ENCODE measurements around the gene FHIT.

FHIT gene

DNA sequence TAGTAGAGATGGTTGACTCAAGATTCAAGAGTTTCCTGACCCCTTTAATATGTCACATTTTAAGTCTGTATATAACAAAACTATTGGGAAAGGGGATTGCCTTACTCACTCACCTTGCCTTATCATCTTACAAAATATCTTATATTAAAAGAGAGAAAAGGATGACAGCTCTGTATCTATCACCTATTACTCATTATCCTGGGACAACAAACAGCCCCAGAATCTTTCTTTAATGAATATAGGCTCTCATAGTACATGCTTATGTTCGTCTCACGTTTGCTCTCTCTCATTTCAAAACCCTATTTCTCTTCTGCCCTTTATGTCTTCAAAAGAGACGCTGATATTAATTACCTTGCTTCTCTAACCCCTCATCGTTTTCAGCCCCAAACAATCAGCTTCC is 1178.0 kb downstream of the FHIT start:
- DNase-seq: no peak

DNA sequence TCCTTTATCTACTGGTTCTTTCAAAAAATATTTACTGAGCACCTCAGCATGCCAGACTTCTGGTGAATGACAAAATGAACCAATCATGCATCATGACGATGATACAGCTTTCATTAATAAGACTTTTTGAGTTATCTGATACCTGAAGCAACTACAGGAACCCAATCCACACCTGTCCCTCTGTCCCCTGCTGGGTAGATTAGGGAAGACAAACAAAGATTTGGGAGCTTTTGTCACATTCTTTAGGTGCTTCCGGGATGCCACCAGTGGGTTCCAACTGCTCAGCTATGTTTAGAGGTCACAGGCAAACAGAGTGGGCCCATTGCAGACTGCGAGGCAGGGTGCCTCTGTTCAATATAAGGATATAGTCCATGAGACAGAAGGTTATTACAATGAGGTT is 1180.9 kb downstream of the FHIT start:
- no peak for DNase-seq

DNA sequence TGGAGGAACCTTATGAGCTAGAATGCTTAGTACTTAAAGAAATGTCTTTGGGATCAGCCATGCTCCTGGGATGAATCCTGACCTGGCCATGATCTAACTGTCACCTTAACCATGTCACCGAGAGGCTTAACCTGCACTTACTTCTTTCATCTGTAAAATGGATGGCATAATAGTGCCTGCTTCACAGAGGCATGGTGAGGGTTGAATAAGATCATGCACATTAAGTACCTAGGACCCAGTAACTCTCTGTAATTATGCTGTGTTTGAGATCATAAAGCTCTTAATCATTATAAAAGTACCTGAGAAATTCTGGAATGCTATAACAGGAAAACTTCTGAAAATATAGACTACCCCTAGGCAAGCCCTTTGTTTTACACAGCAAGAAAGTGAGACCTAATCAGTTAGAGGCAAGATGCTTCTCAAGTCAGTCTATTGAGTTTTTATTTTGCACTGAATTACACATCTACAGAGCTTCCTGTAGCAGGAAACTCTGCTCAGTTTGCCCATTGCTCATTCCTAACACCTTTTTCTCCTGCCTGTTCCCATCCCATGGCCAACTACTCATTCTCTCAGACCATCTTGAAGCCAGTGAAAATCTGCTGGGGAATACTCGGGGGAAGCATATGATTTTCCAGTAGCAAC is 1185.9 kb downstream of the FHIT start:
- no peak for DNase-seq

DNA sequence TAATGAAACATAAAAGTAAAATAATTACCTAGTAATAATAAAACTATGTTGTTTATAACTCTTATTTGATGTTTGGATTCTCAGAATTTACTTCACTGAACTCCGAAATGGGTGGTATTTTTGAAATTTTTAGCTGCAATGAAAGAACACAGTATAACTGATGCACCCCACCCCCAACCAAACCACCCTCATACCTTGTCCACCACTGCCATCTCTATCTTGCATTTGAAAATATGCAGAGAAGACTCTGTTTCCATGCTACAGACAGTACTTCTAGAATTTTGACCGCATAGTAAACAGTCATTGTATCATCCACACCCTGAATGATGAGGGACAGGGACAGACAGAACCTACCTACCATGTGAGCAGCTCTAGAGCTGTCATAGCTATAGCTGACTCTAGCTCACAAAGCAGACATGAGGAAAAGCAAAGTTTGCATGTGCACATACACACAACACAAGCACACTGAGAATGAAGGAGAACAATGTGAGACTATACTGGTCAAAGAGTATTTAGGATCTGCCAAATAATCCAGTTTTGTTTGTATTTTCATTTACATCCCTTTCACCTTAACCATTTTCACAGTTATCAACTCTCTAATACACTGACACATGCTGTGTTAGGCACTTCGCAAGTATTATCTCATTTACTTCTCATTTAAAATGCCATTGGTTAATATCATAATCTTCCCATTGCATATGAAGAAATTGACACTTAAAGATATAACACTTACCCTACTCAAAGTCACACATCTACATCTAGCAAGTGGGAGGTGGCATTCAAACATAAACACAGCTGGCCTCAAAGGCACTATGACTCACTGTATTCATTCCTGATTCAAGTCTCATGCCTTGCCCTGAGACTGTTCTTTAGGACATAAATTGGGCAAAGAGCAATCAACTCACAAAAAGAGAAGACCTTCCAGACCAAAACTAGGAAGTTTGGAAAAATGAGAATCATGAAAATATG is 1186.8 kb downstream of the FHIT start:
- DNase-seq: no peak

DNA sequence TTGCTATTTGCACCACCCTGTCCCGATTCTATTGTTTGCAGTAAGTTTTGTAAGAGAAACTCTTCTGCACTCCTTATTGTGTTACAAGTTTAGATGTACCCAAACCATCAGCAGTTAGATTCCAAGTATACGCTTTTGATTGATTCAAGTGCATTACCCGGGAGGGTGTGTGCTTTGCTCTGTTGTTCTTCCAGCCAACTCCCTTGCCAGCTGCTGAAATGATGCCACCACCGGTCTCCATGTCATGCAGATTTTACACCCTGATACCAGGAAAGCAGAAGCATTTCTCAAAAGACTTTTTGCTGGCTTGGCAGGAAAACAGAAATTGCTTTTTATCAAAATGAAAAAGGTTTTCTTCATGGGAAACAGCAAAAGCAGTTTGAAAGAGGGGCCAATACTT is 1194.8 kb downstream of the FHIT start:
- no peak for DNase-seq

DNA sequence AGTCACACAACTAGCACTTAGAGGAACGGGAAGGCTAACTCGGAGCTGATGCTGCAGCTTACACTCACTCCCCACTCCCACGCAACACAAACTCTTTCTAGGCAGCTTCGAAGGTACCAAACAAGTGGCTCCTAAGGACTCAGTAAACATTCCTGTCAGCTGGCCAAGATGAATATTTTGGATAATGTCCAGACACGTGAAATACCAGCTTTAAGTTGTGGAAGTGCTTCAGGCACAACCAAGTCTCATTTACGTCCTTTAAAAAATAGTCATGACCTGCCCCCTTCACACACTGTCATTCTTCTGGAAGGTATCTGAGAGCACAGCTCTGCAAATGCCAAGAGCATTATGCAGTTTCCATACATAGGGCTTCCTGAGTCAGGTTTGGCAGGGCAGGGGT is 1195.5 kb downstream of the FHIT start:
- no peak for DNase-seq

DNA sequence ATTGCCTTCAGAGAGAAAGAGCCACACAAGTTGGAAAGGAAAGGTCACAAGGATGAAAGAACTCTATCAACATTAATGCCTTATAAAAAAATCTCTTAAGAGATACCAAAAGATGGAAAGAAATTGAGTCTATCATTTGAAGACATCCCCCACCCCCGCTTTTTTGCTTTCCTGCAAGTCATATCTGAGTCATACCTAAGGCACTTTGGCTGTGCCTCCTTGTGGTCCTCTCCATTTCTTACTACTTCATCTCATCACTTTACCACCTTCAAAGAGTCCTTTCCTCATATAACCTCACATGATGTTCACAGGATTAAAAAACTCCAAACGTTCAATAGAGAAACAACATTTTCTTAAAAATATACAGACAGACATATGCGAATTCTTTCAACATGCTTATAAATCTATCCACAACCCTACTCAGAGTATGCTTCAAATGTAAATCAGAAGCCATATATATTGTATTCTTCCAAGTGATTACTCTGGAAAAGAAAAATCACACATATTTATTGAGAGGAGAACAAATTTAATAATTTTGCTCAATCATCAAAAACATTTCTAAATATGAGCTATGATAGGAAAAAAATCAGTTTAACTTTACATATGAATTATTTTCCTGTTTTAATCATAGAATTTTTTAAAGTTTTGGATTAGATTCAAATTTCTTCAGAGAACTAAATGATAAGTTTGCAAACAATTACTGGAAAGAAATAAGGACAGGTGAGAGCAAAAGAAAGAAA is 1197.6 kb downstream of the FHIT start:
- no peak for DNase-seq

DNA sequence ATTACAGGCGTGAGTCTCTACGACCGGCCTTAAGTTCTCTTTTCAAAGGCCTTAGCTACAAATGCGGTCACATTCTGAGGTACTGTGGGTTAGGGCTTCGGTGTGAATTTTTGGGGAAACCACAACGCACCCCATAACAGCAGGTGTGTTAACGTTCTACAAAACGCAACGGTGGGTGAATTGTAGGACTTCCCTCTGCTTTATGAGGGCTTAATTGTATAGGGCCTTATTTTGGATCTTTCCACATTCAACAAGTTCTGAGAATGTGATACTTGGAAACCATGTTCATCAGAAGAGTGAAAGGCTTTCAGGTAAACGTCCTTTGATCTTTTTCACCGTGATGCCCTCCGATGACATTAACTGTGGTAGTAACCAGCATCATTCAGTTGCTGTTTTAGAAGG is 1202.8 kb downstream of the FHIT start:
- DNase-seq: no peak

DNA sequence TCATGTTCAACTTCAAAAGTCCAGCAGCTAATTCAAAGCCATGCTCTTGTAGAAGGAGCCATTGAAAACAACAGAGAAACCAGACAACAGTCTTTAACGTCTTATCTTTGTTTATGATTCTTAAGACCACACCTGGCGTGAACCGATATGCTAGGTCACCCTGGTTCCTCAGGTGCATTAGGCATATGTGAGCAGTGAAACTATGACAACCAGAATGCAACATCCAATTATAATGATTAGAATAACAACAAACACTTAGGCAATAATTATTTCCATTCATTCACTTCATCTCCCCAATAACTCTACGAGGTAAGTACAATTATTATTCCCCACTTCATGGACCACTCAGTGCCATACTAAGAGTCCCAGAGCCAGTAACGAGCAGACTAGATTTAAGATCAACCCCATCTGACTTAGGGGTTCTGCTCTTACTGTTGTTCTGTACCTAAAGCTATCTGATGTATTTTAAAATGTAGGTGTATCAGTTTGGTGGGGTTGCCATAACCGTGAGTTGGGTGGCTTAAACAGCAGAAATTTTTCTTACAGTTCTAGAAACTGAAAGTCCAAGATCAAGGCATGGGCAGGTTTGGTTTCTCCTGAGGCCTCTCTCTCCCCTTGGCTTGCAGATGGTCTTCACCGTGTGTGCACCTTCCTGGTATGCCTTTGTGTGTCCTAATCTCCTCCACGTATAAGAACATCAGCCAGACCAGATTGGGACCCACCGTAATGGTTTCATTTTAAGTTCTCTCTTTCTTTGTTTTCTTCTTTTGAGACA is 1203.6 kb downstream of the FHIT start:
- DNase-seq: no peak

DNA sequence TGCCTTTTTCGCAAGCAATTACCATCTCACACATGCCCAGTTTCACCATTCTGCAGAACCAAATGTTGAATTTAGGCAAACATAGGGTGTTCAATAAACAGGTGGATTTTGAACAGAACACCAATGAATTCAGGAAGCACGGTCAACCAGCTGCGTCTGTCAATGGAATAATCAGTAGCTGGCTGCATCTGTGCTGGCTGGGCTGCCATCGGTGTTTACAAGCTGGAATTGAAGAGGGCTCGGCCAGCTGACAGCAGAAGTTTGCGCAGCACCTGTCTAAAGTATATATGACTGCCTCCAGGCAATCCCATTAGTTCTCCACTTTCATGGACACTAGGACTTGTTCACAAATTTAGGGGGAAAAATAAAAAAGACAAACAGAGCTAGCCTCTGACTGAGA is 1205.0 kb downstream of the FHIT start:
- peak; percentile 3 for DNase-seq

DNA sequence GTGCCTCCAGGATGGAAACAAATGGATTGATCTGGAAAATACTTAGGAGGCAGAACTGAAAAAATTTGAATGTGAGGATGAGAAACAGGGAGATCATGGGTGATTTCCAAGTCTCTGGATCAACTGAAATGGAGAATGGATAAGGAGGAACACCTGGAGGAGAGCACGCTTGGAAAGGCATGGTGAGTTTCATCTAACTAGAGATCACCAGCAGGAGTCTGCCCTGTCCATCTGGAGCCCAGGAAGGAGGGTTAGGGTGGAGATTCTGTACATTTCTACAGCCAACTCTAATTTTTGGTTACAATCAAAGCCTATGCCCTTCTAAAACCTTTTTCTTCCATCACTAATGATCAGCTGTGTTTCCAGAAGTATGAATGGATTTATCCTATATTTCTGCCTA is 1205.6 kb downstream of the FHIT start:
- DNase-seq: no peak

DNA sequence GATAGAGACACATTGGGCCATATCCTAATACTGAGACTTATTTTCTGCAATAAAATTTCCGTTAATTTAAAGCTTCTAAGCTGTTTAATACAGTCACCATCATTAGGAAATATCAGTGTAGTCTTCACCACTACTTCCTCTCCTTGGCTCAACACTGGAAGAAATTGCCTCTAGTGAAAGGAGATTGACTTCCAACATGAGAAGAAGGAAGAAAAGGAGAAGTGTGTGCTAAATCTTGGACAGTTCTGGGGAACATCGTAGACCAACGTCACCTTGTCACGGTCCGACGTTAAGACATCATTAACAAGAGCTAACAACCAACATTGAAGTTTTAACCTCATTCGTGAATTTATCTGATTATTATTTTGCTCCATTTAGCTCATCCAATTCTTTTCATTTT is 1214.4 kb downstream of the FHIT start:
- DNase-seq: no peak

DNA sequence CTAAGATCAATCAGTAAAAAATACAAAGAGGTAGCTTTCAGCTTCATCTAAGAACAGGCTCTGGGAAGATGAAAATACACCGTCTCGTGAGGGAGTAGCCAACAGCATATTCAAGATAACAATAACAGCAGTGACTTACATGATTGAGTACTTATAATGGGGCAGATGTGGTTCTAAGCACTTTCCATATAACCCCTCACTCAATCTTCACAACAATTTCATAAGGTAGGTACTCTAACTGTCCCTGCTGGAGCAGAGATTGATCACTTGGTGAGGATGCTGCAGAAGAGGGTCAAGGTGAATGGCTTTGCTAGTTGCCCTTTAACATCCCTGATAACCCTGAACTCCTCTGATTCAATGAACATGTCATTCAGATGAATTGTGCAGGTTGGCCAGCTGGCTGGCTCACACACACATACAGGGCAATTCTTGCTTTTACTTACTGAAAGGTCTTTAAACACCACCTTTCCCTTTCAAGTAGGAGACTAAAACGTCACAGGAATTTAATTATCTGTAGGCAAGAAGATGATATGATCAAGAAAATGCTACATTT is 1217.3 kb downstream of the FHIT start:
- no peak for DNase-seq

DNA sequence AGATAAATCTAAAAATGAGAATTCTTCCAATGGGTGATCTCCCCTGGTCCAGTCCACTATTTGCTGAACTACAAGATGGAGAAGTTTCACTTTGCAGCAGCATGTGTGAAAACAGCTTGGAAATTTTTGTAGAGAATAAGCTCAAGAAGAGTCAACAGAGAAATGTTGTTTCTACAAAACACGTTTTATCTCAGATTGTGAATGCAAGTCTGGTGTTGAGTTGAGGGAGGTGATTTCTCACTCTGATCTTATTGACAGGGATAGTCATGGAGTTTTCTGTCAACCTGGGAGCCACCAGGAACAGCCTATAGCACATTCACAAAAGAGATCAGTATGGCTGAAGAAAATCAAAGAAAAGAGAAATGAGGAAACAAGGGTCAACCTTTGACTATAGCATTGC is 1220.3 kb downstream of the FHIT start:
- DNase-seq: no peak

DNA sequence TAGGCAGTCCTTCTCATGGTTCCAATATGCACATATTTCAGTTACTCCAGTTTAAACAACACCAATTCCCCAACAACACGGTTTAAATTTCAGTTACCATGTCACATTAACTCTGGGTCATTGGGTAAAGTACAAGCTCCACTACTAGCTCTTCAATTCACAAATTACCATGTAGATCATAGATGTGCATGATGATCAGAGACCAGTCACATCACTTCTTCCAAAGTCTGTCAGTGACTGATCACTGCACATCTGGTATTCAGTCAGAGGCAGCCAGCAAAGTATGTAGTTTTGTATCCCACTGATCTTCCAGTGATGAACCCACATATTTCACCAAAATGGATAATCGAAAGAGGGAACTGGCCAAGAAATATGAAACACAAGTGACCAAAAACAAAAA is 1223.0 kb downstream of the FHIT start:
- DNase-seq: no peak

DNA sequence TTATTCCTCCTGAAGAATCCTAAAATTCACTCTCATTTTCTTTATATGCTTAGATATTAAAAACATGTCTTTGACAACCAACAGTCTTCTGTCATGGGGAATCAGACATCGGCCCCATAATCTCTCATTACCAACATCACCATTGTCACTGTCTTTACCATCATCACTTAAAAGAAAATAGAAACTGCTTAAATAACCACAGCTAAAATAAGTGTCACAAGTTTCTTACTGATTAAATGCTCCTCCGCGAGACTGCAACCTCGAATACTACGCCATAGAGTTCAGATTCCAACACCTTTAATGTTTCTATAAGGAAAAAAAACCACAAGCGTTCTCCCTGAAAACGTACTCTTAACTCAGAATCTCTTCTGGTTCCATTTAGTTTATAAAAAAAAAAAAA is 1223.9 kb downstream of the FHIT start:
- no peak for DNase-seq

DNA sequence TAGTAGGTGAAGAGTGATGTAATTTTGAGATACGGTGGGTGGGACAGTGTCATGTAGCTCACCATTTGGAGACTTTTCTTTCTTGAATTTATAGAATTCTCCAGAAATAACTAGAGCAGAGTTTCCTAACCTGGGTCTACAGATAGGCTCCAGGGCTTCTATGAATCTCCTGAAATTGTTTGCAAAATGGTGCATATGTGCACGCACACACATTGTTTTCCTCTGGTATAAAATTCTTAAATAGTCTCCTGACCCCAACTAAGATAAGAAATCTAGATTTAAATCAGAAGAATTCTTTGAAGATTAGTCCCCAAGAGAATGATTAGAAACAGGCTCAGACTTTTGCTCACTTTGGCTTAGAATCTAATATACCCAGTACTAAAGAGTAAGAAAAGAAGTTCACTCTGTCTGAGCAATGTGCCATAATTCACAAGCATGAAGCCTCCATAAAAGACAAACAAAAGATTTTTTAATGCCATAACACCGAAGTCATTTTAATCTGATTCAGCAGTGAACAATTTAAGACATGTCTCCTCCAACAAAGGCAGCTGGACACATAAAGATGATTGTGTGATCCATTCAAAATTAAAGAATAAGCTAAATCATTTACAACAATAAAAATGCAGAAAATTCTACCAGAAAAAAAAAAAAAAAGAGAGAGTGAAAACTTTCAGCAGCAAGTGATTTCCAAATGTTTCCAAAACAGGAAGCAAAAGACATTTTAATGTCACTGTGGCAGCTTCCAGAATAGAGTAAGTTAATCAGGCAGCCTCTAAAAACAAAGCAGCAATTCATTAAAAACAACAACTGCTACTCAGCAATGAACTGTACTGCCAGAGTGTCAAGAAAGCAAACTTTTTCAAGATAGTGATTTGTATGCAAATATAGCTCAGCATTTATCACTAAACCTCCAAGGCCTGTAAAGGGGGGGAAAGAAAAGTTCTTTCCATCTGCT is 1225.9 kb downstream of the FHIT start:
- DNase-seq: no peak

DNA sequence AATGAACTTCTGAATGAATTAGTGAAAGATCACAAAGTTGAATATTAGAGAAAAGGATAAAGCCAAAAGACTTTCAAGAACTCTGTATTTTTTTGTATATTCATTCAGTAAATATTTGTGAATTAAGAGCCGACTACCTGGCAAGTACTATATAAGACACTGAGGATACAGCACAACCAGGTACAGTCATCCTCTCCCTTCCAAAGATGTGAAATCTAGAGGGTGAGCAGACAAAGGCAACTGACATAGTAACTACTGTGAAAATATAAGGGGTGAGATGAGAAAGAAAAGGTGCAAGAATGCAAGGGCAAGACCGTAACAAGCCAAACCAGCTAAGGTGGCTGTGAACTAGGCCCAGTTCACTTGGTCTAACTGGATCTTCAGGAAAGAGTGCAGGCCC is 1226.9 kb downstream of the FHIT start:
- no peak for DNase-seq

DNA sequence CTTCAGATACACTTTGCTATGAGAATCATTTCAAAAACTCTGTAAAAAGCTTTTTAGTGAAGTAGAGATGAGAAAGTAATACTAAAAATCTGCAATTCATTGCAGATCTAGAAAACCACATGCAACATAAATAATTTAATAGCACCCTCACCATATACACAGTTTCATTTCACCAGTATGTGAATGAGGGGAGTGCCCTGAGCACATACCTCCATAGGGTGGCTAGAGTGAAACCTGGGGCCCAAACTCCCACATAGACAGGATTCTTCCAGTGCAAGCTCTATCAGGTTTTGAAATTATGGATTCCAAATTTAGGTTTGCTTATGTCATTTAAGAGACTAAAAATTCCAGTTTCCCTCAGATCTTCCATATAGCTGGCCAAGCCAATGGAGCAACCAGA is 1228.1 kb downstream of the FHIT start:
- DNase-seq: no peak

DNA sequence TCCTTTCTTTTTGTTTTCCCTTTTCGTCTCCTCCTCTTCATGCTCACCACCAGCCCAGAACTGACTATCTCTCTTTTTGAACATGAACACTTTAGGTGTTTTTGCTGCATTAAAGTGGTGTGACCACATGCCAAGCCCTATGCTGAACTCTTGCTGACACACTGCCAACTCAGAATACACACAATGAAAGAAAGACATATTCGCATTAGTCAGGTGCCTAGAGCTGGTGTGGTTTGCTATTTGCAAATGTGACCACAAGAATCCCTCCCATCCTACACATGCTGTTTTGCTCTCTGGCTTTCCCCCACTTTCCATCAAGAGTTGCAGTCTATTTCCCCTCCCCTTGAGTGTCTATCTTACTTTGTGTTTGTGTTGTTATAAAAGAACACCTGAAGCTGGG is 1233.6 kb downstream of the FHIT start:
- DNase-seq: no peak

DNA sequence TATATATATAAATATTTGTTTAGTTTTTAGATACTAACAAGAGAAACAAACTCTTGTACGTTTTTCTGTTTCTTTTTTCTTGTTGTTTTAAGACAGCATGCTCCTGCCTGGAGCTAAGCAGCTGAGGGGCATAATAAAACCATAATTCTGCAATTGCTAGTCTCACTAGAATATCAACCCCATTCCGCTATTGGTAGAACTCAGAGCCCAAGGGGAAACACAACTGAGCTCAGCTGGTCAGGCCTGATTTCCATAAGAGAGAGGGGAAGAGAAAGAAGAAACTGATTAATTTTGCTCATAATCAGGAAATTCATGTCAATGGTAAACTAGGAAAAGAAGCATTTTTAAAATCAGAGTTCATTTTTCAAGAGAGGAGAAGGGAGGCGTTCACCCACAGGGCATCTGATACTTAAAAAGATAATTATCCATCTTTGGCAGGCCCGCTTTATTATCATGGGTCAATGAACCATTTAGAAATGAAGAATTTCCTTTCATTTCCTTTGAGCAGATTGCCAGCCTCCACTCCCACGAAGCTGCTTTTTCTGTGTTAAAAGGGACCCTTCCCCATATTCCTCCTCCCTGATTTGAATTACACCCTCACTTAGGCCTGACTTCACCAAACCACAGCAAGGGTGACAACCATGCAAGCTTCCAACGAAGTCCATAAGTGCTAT is 1236.1 kb downstream of the FHIT start:
- no peak for DNase-seq
